SIG-M5 (cell line): ENCODE results near the gene TNS1.

Experiments
- DNase-seq: peaks from one replicate; lab custom pipeline; 2025; lab: John Stamatoyannopoulos, UW

The TNS1 gene

GRCh38 chr2:217775920-217776503 lies 226.8 kb downstream of the TNS1 start:
- DNase-seq: no peak

- no peak for DNase-seq
These were observed 228.6 kb downstream of the TNS1 start for GRCh38 chr2:217774232-217774631.

GRCh38 chr2:217773539-217773938 lies 229.3 kb downstream of the TNS1 start:
- DNase-seq: no peak

- no peak for DNase-seq
These were observed 236.4 kb downstream of the TNS1 start for GRCh38 chr2:217766356-217766755.

- DNase-seq: no peak
These were observed 241.0 kb downstream of the TNS1 start for GRCh38 chr2:217761645-217762277.

- DNase-seq: no peak
These were observed 242.8 kb downstream of the TNS1 start for GRCh38 chr2:217759991-217760390.

- DNase-seq: no peak
These were observed 245.7 kb downstream of the TNS1 start for GRCh38 chr2:217757108-217757463.

GRCh38 chr2:217756375-217757107 lies 246.3 kb downstream of the TNS1 start:
- no peak for DNase-seq

GRCh38 chr2:217755027-217755745 lies 247.6 kb downstream of the TNS1 start:
- DNase-seq: no peak

GRCh38 chr2:217753460-217754200 lies 249.2 kb downstream of the TNS1 start:
- DNase-seq: no peak

GRCh38 chr2:217752714-217753459 lies 249.9 kb downstream of the TNS1 start:
- DNase-seq: no peak

- no peak for DNase-seq
These were observed 250.8 kb downstream of the TNS1 start for GRCh38 chr2:217751952-217752351.

- DNase-seq: no peak
These were observed 251.6 kb downstream of the TNS1 start for GRCh38 chr2:217751192-217751591.
